ENCODE data around the gene ZDHHC5.

The ZDHHC5 gene

GRCh38 chr11:57646799-57647303 is 21.1 kb upstream of the ZDHHC5 start:
- no peak overlapping the region for H3K4me3 ChIP-seq (ENCODE audit: low read depth, low read length)
- no peaks in the 10 kb centered on the region for H3K9me3 ChIP-seq
- TF ChIP-seq CTCF (IDR thresholded peaks at IDR 0.05; ENCODE audit: low read depth, low read length) = no peak
- H3K4me1 ChIP-seq = no peaks in the 10 kb centered on the region
- no peak for DNase-seq
- no peaks in the 10 kb centered on the region for H3K36me3 ChIP-seq
- peaks cover 35% of the 10 kb centered on the region for H3K27me3 ChIP-seq

GRCh38 chr11:57647372-57647771 is 20.5 kb upstream of the ZDHHC5 start:
- Histone ChIP-seq H3K9me3 (no peaks in the 10 kb centered on the region), H3K27me3 (peaks cover 35% of the 10 kb centered on the region), H3K4me3 (ENCODE audit: low read depth, low read length) (no peak overlapping the region), H3K4me1 (no peaks in the 10 kb centered on the region), H3K36me3 (no peaks in the 10 kb centered on the region)
- no peak for DNase-seq
- TF ChIP-seq CTCF (IDR thresholded peaks at IDR 0.05; ENCODE audit: low read depth, low read length) = no peak

GRCh38 chr11:57647960-57648800 is 19.7 kb upstream of the ZDHHC5 start:
- TF ChIP-seq CTCF (IDR thresholded peaks at IDR 0.05; ENCODE audit: low read depth, low read length) = no peak
- no peak for DNase-seq
- H3K4me1 ChIP-seq = no peaks in the 10 kb centered on the region

GRCh38 chr11:57648801-57649735 is 18.8 kb upstream of the ZDHHC5 start:
- Histone ChIP-seq H3K36me3 (no peaks in the 10 kb centered on the region), H3K27me3 (peaks cover 35% of the 10 kb centered on the region), H3K4me1 (no peaks in the 10 kb centered on the region), H3K4me3 (ENCODE audit: low read depth, low read length) (no peak overlapping the region; the same call in 1 of the 2 replicates), H3K9me3 (no peaks in the 10 kb centered on the region)
- no peak for DNase-seq
- no peak for TF ChIP-seq CTCF (IDR thresholded peaks at IDR 0.05; ENCODE audit: low read depth, low read length)

More at GRCh38 chr11:57647960-57648800, 19.7 kb upstream of the ZDHHC5 start:
- Histone ChIP-seq H3K9me3 (no peaks in the 10 kb centered on the region), H3K27me3 (peaks cover 35% of the 10 kb centered on the region), H3K4me3 (ENCODE audit: low read depth, low read length) (no peak overlapping the region), H3K36me3 (no peaks in the 10 kb centered on the region)

GRCh38 chr11:57649826-57650738 is 17.8 kb upstream of the ZDHHC5 start, which contains the start of gene YPEL4:
Gene YPEL4 (minus strand): TSS chr11:57649912. CDS start chr11:57647107, 2,805 bp downstream.
- H3K9me3 ChIP-seq = no peaks in the 10 kb centered on the region
- no peaks in the 10 kb centered on the region for H3K36me3 ChIP-seq
- H3K4me3 ChIP-seq (ENCODE audit: low read depth, low read length) = no peak within 1 kb of the TSS; the same call in 1 of the 2 replicates
- H3K27me3 ChIP-seq = peaks cover 35% of the 10 kb centered on the region
- no peak for TF ChIP-seq CTCF (IDR thresholded peaks at IDR 0.05; ENCODE audit: low read depth, low read length)
- no peak for DNase-seq
- no peaks in the 10 kb centered on the region for H3K4me1 ChIP-seq
